Activated CD4-positive, CD25-positive, alpha-beta regulatory T cell (primary cell): ENCODE results near the gene EXD1.

ENCODE experiments used
- DNase-seq, 4 experiments: peaks; one replicate each; lab custom pipeline; 2025; lab: John Stamatoyannopoulos, UW

EXD1 gene

GRCh38 chr15:41231422-41232226, 1.1 kb upstream of the EXD1 start:
- DNase-seq, result no peak

GRCh38 chr15:41230345-41230649, 260 bp downstream of the EXD1 start:
- no peak for DNase-seq

- DNase-seq, result no peak
Measured at GRCh38 chr15:41219381-41219780, 11.2 kb downstream of the EXD1 start.

- no peak for DNase-seq
Measured at GRCh38 chr15:41218851-41219250, 11.7 kb downstream of the EXD1 start.

GRCh38 chr15:41215708-41216107, 14.8 kb downstream of the EXD1 start:
- DNase-seq, result no peak

GRCh38 chr15:41207687-41208448, 22.7 kb downstream of the EXD1 start:
- DNase-seq, result no peak

- DNase-seq, result no peak
Measured at GRCh38 chr15:41205315-41205714, 25.2 kb downstream of the EXD1 start.

- DNase-seq, result no peak
Measured at GRCh38 chr15:41203395-41203794, 27.2 kb downstream of the EXD1 start.

- DNase-seq, result no peak
Measured at GRCh38 chr15:41199470-41199869, 31.1 kb downstream of the EXD1 start.

GRCh38 chr15:41194444-41194843, 36.1 kb downstream of the EXD1 start:
- DNase-seq, result no peak

- no peak for DNase-seq
Measured at GRCh38 chr15:41183581-41183980, 47.0 kb downstream of the EXD1 start.

- DNase-seq, result no peak
Measured at GRCh38 chr15:41182266-41182665, 48.3 kb downstream of the EXD1 start.

- no peak for DNase-seq
Measured at GRCh38 chr15:41180206-41180789, 50.3 kb downstream of the EXD1 start.

- DNase-seq, result no peak
Measured at GRCh38 chr15:41169781-41170180, 60.8 kb downstream of the EXD1 start.

GRCh38 chr15:41169086-41169485, 61.5 kb downstream of the EXD1 start:
- no peak for DNase-seq

GRCh38 chr15:41161736-41162135, 68.8 kb downstream of the EXD1 start:
- DNase-seq, result no peak

GRCh38 chr15:41161336-41161735, 69.2 kb downstream of the EXD1 start:
- DNase-seq, result no peak

GRCh38 chr15:41160639-41161315, 69.8 kb downstream of the EXD1 start:
- DNase-seq, result no peak

- DNase-seq, result no peak
Measured at GRCh38 chr15:41154412-41154811, 76.1 kb downstream of the EXD1 start.

- DNase-seq, result no peak
Measured at GRCh38 chr15:41153733-41154132, 76.8 kb downstream of the EXD1 start.

GRCh38 chr15:41151451-41152005, 79.0 kb downstream of the EXD1 start:
- DNase-seq, result no peak

GRCh38 chr15:41150279-41150678, 80.3 kb downstream of the EXD1 start:
- no peak for DNase-seq
